HepG2 (cell line): ENCODE data around the gene ADCY9. TPM values are rescaled to one million over a fixed set of nuclear protein-coding genes. Genes with fewer than 3 reads are reported as not detected.

Experiments
- ATAC-seq: fragments of 200-7000 bp; cut with Tn5 transposase; 3 replicates; pipeline ENCODE4 v1.9.1; 2020; ENCODE audit warnings: mild to moderate bottlenecking, moderate library complexity
- BruUV-seq: library from RNA; stranded (reverse); fragments of 400-500 nt; replicated peaks from 2 replicates; lab custom pipeline; 2021; lab: Mats Ljungman, UMichigan
- CTCF ChIA-PET: fragments of 300-600 bp; formaldehyde crosslinking; extraction: SDS; loops from one replicate; lab custom pipeline; 2021; ENCODE audit warnings: low total read pairs, inconsistent platforms, low intra/inter-chr PET ratio; lab: Yijun Ruan, JAX
- POLR2A ChIA-PET: fragments of 350-600 bp; sonication (Branson Sonifier 250); formaldehyde crosslinking; loops from one replicate; lab custom pipeline; 2020; ENCODE audit warnings: antibody characterized with exemption, inconsistent platforms; lab: Yijun Ruan, JAX
- DNase-seq: peaks from one replicate; pipeline ENCODE4 v3.0.0-alpha.2; 2015; ENCODE audit warnings: low spot score
- FAIRE-seq: peaks from 3 replicates; lab custom pipeline; 2011; peaks lifted over from hg19 to GRCh38; lab: Jason Lieb, UNC
- H2AFZ ChIP-seq: one replicate; pipeline ENCODE4 v1.6.1; 2011; ENCODE audit warnings: low read length, inconsistent platforms
- H3K27ac ChIP-seq: fragments of 300-600 bp; 3 replicates; pipeline ENCODE4 v1.8.0; 2011; ENCODE audit warnings: mixed run types, mild to moderate bottlenecking, mixed read lengths, low read length, inconsistent platforms; ENCODE audit not compliant: insufficient read depth; ENCODE audit errors: extremely low read length
- H3K27me3 ChIP-seq, 2 experiments: fragments of 200-600 bp in 1 of 2; 2 replicates in 1 of 2; 3 replicates in 1 of 2; pipeline versions ENCODE4 v1.6.0 to v1.8.0; 2011; ENCODE audit warnings: low read length in 2 of 2, mild to moderate bottlenecking in 2 of 2, moderate library complexity in 2 of 2, inconsistent platforms in 1 of 2; ENCODE audit not compliant: insufficient read depth in 2 of 2, control insufficient read depth in 1 of 2
- H3K36me3 ChIP-seq, 2 experiments: fragments of 200-600 bp in 1 of 2; replicated peaks in 1 of 2; 2 replicates in 1 of 2; 3 replicates in 1 of 2; pipeline versions ENCODE4 v1.5.1 to v1.8.0; 2011; ENCODE audit warnings: low read length in 2 of 2, inconsistent platforms in 1 of 2; ENCODE audit not compliant: insufficient read depth in 2 of 2, control insufficient read depth in 1 of 2
- H3K4me1 ChIP-seq: 2 replicates; pipeline ENCODE4 v1.5.1; 2012; ENCODE audit warnings: low read length, inconsistent platforms; ENCODE audit not compliant: insufficient read depth
- H3K4me2 ChIP-seq: 2 replicates; pipeline ENCODE4 v1.6.0; 2011; ENCODE audit warnings: low read depth, low read length, inconsistent platforms
- H3K4me3 ChIP-seq, 3 experiments: fragments of 200-600 bp in 1 of 3; sonication (generic), shearing (Covaris generic) in 1 of 3; replicated peaks in 1 of 3; 2 replicates each; pipeline ENCODE4 v1.5.1; 2011 to 2016; ENCODE audit warnings: low read length in 3 of 3, inconsistent platforms in 2 of 3, low read depth in 2 of 3, mild to moderate bottlenecking in 2 of 3, control low read depth in 1 of 3, mixed read lengths in 1 of 3; ENCODE audit not compliant: insufficient read depth in 1 of 3
- H3K79me2 ChIP-seq: one replicate; pipeline ENCODE4 v1.6.1; 2011; ENCODE audit warnings: low read length, inconsistent platforms; ENCODE audit not compliant: insufficient read depth
- H3K9ac ChIP-seq: 2 replicates; pipeline ENCODE4 v1.6.0; 2011; ENCODE audit warnings: mild to moderate bottlenecking, low read depth, low read length, inconsistent platforms; ENCODE audit not compliant: insufficient read depth
- H3K9me3 ChIP-seq: 2 replicates; pipeline ENCODE4 v1.5.1; 2012; ENCODE audit warnings: mild to moderate bottlenecking, low read length
- H4K20me1 ChIP-seq: 2 replicates; pipeline ENCODE4 v1.6.0; 2011; ENCODE audit warnings: inconsistent platforms, mild to moderate bottlenecking, low read length, moderate library complexity; ENCODE audit not compliant: insufficient read depth
- SMAD3 ChIP-seq: sonication (generic); formaldehyde crosslinking; IDR thresholded peaks from 2 replicates; pipeline ENCODE4 v1.4.0; 2020; ENCODE audit warnings: missing genetic modification reagents
- WGBS: methylation state at CpG from one replicate; pipeline ENCODE4 v1.1.6; 2017; ENCODE audit warnings: low lambda C conversion rate; 5-methylcytosine and 5-hydroxymethylcytosine counted together
- in situ Hi-C: cut with HindIII; loops from 2 replicates; pipeline ENCODE4 v1.10.0; 2017; ENCODE audit warnings: low pct_unique_long_range_greater_than_20kb; ENCODE audit not compliant: extremely low pct_ligation_motif_present
- intact Hi-C: fragments of 100-400 bp; cut with micrococcal nuclease; formaldehyde crosslinking; loops from one replicate; pipeline ENCODE4 v1.10.0; 2022; ENCODE audit not compliant: unreplicated experiment
- polyA plus RNA-seq, 8 experiments: library from polyadenylated mRNA; depleted of rRNA in 3 of 8; stranded (reverse) in 7 of 8; unstranded in 1 of 8; fragments of >200 nt; fragmentation: Illumina TruSeq in 4 of 8; extraction: Trizol in 4 of 8; gene quantifications; 2 replicates each; pipeline versions ENCODE4 v1.2.1 to v1.2.3, GENCODE V29; 2011 to 2016; ENCODE audit warnings: low read depth in 4 of 8, missing spikeins in 1 of 8, mixed read lengths in 1 of 8; ENCODE audit not compliant: insufficient read depth in 1 of 8
- total RNA-seq, 5 experiments: library from RNA; depleted of rRNA; stranded (reverse); fragments of >200 nt; fragmentation: Illumina TruSeq; extraction: Trizol; gene quantifications; 2 replicates each; pipeline ENCODE4 v1.2.3, GENCODE V29; 2016; ENCODE audit warnings: low read depth in 1 of 5
- TF ChIP-seq, protein P1 (sequence below): IDR thresholded peaks from 2 replicates; pipeline ENCODE4 v1.4.0; 2020; ENCODE audit warnings: mild to moderate bottlenecking, missing genetic modification reagents

The ADCY9 gene
- total and polyA plus RNA-seq, 2 of the 13 experiments (the other 11 are each of a cell fraction or from before 2014, with no cell fraction given), result 11.2 to 13.9 TPM

DNA sequence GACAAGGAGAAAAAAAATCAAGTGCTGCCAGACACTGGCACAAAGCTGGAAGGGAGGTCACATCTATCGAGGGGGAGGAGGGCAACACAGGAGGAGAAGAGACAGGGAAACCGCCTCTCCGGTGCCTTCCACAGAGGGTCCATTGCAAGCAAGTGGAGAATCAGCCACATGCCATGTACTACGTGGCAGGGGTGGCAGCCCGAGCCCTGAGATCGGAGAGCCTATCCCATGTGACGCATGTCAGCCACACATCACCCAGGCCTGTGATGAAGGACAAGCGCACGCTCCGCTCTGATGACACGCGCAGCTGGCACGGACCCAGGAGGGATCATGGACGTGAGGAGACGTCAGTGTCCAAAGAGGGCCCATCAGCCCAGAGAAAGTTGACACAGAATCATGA, 30.1 kb downstream of the ADCY9 start:
- 0 out of 2 replicates have a peak, but pooled peaks cover 9% of the 10 kb centered on the region for H4K20me1 ChIP-seq
- BruUV-seq, result no TSS peak
- CTCF ChIA-PET, result no interaction called here
- DNase-seq (no peak), ATAC-seq (no peak), FAIRE-seq (no peak)
- peaks cover 25% of the 10 kb centered on the region for H3K79me2 ChIP-seq
- H3K36me3 ChIP-seq, result peaks cover 0 to 2% of the 10 kb centered on the region in 2 experiments; a peak in 2 of 5 replicates
- no peaks in the 10 kb centered on the region for H3K27me3 ChIP-seq
- POLR2A ChIA-PET, result no interaction called here
- no peak for TF ChIP-seq SMAD3 (CRISPR knock-in tag)
- TF ChIP-seq, all 625 proteins: peak for 0
- no peak overlapping the region for H3K4me3 ChIP-seq
- H3K4me2 ChIP-seq, result no peak overlapping the region
- no peaks in the 10 kb centered on the region for H3K9me3 ChIP-seq
- H3K4me1 ChIP-seq, result peaks cover 11% of the 10 kb centered on the region
- WGBS, result 97% methylated on average over 15 of the region's 15 CpGs
- no peak overlapping the region for H3K9ac ChIP-seq
- H2AFZ ChIP-seq, result no peak overlapping the region
- no peak overlapping the region for H3K27ac ChIP-seq
- intact Hi-C loops (no loop called here), in situ Hi-C loops (no loop called here)

DNA sequence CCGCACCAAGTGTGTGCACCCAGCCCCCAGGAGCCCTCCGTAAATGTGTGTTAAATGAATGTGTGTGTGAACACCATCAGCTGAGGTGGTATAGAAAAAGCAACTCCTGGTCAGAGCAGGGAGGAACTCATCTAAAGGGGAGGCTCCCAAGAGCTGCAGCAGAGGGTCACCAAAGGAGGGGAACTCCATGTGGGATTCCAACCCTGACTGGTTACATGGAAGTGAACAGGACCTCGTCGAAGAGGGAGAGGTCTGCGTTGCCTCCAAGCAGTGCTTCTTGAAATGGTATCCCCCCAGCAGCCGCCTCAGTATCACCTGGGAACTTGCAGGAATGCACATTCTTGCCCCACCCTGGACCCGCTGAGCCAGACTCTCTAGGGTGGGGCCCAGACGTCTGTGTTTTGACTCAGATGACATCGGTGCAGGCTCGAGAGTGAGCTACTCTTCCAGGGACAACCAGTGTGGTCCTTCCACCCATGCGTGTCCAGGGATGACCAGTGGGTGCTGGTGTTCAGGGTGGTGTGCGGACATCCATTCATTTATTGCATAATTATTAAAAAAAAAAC, 30.8 kb downstream of the ADCY9 start:
- TF ChIP-seq, protein P1, sequence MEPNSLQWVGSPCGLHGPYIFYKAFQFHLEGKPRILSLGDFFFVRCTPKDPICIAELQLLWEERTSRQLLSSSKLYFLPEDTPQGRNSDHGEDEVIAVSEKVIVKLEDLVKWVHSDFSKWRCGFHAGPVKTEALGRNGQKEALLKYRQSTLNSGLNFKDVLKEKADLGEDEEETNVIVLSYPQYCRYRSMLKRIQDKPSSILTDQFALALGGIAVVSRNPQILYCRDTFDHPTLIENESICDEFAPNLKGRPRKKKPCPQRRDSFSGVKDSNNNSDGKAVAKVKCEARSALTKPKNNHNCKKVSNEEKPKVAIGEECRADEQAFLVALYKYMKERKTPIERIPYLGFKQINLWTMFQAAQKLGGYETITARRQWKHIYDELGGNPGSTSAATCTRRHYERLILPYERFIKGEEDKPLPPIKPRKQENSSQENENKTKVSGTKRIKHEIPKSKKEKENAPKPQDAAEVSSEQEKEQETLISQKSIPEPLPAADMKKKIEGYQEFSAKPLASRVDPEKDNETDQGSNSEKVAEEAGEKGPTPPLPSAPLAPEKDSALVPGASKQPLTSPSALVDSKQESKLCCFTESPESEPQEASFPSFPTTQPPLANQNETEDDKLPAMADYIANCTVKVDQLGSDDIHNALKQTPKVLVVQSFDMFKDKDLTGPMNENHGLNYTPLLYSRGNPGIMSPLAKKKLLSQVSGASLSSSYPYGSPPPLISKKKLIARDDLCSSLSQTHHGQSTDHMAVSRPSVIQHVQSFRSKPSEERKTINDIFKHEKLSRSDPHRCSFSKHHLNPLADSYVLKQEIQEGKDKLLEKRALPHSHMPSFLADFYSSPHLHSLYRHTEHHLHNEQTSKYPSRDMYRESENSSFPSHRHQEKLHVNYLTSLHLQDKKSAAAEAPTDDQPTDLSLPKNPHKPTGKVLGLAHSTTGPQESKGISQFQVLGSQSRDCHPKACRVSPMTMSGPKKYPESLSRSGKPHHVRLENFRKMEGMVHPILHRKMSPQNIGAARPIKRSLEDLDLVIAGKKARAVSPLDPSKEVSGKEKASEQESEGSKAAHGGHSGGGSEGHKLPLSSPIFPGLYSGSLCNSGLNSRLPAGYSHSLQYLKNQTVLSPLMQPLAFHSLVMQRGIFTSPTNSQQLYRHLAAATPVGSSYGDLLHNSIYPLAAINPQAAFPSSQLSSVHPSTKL (CRISPR knock-in tag), result no peak
- TF ChIP-seq, all 625 proteins: peak for 0
- intact Hi-C loops (no loop called here), in situ Hi-C loops (no loop called here)
- Histone ChIP-seq H3K4me3 (no peak overlapping the region), H3K9me3 (no peaks in the 10 kb centered on the region), H3K4me1 (peaks cover 17% of the 10 kb centered on the region), H4K20me1 (0 out of 2 replicates have a peak, but pooled peaks cover 9% of the 10 kb centered on the region), H3K36me3 (peaks cover 0 to 2% of the 10 kb centered on the region in 2 experiments; a peak in 2 of 5 replicates), H3K27me3 (no peaks in the 10 kb centered on the region), H3K79me2 (peaks cover 27% of the 10 kb centered on the region), H3K4me2 (no peak overlapping the region), H3K27ac (no peak overlapping the region), H3K9ac (no peak overlapping the region), H2AFZ (no peak overlapping the region)
- 98% methylated on average over 11 of the region's 12 CpGs for WGBS
- POLR2A ChIA-PET, result no interaction called here
- ATAC-seq (no peak), FAIRE-seq (no peak), DNase-seq (no peak)
- BruUV-seq, result no TSS peak
- CTCF ChIA-PET, result no interaction called here
